ENCODE results near the gene ZP1. TPM values are rescaled to one million over a fixed set of nuclear protein-coding genes. Genes with fewer than 3 reads are reported as not detected.

ZP1 gene
- total and polyA plus RNA-seq, 10 of the 15 experiments (the other 5 are each of a cell fraction or from before 2014, with no cell fraction given): not detected

DNA sequence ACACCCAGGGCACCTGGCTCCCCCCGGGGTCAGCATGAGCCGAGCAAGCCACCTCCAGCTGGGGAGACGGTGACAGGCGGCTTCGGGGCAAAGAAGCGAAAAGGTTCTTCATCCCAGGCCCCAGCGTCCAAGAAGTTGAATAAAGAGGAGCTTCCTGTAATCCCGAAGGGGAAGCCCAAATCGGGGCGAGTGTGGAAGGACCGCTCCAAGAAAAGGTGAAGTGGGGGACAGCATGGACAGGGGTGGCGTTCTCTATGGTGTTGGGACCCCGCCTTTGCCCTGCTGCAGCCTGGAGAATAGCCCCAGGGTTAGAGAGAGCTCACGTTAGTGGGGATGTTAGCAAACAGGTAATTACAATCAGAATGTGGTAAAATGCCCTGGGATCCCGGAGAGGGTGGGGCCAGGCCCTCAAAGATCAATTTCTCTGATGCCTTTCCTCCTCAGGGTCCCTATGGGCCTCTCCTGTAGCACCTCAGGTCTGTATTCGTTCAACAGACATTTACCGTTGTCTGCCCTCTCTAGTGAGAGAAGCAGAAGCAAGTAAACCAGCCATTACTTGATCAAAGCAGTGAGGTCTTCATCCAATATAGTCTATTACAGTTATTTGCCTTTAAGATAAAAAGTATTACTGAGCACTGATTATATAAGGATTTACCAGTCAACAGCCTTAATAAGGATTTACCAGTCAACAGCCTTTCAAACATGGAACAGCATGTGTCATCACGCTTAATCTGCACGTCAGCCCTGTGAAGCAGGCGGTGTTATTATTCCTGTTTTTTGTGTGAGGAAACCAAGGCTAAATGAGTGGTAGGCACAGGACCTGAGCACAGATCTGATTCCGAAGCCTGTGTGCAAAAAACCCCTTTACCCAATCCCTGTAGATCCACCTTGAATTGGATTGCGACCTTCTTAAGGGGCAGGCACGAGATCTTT lies 24.4 kb upstream of the ZP1 start:
- in situ Hi-C loops (cut with MboI): no loop called here
- Histone ChIP-seq H3K9ac (ENCODE audit: control insufficient read depth, insufficient read depth, low read length) (peak overlapping the region; percentile 86), H2AFZ (ENCODE audit: control insufficient read depth, low read depth, low read length) (no peak overlapping the region), H3K27me3 (replicated peaks in 1 of 2; ENCODE audit: control insufficient read depth in 2 of 2, insufficient read depth in 2 of 2, low read length in 1 of 2) (no peaks in the 10 kb centered on the region), H3K27ac (ENCODE audit: control insufficient read depth, insufficient read depth) (peak overlapping the region; percentile 72), H4K20me1 (ENCODE audit: control insufficient read depth, insufficient read depth) (no peaks in the 10 kb centered on the region), H3K4me1 (ENCODE audit: control insufficient read depth, insufficient read depth, low read length) (peaks cover 4% of the 10 kb centered on the region), H3K4me2 (ENCODE audit: control insufficient read depth, insufficient read depth) (peak overlapping the region; percentile 92), H3K4me3 (peak overlapping the region; percentile 92), H3K9me3 (replicated peaks; ENCODE audit: control insufficient read depth, insufficient read depth, low read length) (no peaks in the 10 kb centered on the region), H3K79me2 (ENCODE audit: control insufficient read depth, insufficient read depth, low read length) (peaks cover 48% of the 10 kb centered on the region), H3K36me3 (ENCODE audit: control insufficient read depth in 2 of 2, insufficient read depth in 2 of 2, low read length in 1 of 2) (peaks cover 0 to 4% of the 10 kb centered on the region in 2 experiments; a peak in 3 of 4 replicates)
- intact Hi-C loops (cut with micrococcal nuclease; ENCODE audit: unreplicated experiment): loop anchor here (10.0 kb wide), 1 partner anchor 112 kb away; the partner anchor contains the start of gene SLC15A3
- WGBS (ENCODE audit: insufficient coverage, insufficient replicate concordance, low lambda C conversion rate, missing lambda C conversion rate): 13% methylated on average over 23 of the region's 23 CpGs
- DNase-seq (ENCODE audit: low read depth, low spot score) (no peak), ATAC-seq (peak; percentile 28), FAIRE-seq (no peak)
- RAD21 ChIA-PET (ENCODE audit: unreplicated experiment): interaction anchor here (0.6 to 2.0 kb wide), 3 partner anchors 11 to 81 kb away, joined by 3 to 9 read pairs (median 4); no protein-coding TSS in a partner anchor
- CTCF ChIA-PET: interaction anchor here (0.6 to 2.0 kb wide), 9 partner anchors 12 to 493 kb away, joined by 3 to 13 read pairs (median 4); no protein-coding TSS in a partner anchor
- SMC1A ChIA-PET (ENCODE audit: uncharacterized antibody, unreplicated experiment): interaction anchor here (1.0 to 2.0 kb wide), 6 partner anchors 12 to 102 kb away, joined by 3 to 6 read pairs (median 3); partner anchors contain the start of gene MS4A15
- no TSS peak for BruUV-seq (replicated peaks)
- POLR2A ChIA-PET: interaction anchor here (0.5 to 1.1 kb wide), 2 partner anchors 63 to 404 kb away, joined by 4 read pairs; no protein-coding TSS in a partner anchor
- TF ChIP-seq NRF1 (conservative IDR thresholded peaks at IDR 0.05; ENCODE audit: low read depth, low read length) (no peak), NFXL1 (IDR thresholded peaks at IDR 0.05; ENCODE audit: borderline replicate concordance) (no peak), TCF3 (IDR thresholded peaks at IDR 0.05; ENCODE audit: borderline replicate concordance, insufficient read depth, low read depth, low read length) (no peak), SIN3A (IDR thresholded peaks at IDR 0.05; ENCODE audit: low read depth, low read length) (no peak), POLR2AphosphoS2 (IDR thresholded peaks at IDR 0.05; ENCODE audit: low read depth, low read length) (no peak), SUZ12 (IDR thresholded peaks at IDR 0.05; ENCODE audit: unreplicated experiment) (no peak), SMAD5 (IDR thresholded peaks at IDR 0.05; ENCODE audit: low read depth) (no peak), SMARCA5 (IDR thresholded peaks at IDR 0.05) (no peak), TBL1XR1 (IDR thresholded peaks at IDR 0.05; ENCODE audit: low read depth, low read length) (no peak)
- TF ChIP-seq, protein P1, sequence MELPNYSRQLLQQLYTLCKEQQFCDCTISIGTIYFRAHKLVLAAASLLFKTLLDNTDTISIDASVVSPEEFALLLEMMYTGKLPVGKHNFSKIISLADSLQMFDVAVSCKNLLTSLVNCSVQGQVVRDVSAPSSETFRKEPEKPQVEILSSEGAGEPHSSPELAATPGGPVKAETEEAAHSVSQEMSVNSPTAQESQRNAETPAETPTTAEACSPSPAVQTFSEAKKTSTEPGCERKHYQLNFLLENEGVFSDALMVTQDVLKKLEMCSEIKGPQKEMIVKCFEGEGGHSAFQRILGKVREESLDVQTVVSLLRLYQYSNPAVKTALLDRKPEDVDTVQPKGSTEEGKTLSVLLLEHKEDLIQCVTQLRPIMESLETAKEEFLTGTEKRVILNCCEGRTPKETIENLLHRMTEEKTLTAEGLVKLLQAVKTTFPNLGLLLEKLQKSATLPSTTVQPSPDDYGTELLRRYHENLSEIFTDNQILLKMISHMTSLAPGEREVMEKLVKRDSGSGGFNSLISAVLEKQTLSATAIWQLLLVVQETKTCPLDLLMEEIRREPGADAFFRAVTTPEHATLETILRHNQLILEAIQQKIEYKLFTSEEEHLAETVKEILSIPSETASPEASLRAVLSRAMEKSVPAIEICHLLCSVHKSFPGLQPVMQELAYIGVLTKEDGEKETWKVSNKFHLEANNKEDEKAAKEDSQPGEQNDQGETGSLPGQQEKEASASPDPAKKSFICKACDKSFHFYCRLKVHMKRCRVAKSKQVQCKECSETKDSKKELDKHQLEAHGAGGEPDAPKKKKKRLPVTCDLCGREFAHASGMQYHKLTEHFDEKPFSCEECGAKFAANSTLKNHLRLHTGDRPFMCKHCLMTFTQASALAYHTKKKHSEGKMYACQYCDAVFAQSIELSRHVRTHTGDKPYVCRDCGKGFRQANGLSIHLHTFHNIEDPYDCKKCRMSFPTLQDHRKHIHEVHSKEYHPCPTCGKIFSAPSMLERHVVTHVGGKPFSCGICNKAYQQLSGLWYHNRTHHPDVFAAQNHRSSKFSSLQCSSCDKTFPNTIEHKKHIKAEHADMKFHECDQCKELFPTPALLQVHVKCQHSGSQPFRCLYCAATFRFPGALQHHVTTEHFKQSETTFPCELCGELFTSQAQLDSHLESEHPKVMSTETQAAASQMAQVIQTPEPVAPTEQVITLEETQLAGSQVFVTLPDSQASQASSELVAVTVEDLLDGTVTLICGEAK (IDR thresholded peaks at IDR 0.05; ENCODE audit: borderline replicate concordance): no peak
- TF ChIP-seq, protein P2, sequence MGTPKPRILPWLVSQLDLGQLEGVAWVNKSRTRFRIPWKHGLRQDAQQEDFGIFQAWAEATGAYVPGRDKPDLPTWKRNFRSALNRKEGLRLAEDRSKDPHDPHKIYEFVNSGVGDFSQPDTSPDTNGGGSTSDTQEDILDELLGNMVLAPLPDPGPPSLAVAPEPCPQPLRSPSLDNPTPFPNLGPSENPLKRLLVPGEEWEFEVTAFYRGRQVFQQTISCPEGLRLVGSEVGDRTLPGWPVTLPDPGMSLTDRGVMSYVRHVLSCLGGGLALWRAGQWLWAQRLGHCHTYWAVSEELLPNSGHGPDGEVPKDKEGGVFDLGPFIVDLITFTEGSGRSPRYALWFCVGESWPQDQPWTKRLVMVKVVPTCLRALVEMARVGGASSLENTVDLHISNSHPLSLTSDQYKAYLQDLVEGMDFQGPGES (IDR thresholded peaks at IDR 0.05): no peak
- TF ChIP-seq, protein P3, sequence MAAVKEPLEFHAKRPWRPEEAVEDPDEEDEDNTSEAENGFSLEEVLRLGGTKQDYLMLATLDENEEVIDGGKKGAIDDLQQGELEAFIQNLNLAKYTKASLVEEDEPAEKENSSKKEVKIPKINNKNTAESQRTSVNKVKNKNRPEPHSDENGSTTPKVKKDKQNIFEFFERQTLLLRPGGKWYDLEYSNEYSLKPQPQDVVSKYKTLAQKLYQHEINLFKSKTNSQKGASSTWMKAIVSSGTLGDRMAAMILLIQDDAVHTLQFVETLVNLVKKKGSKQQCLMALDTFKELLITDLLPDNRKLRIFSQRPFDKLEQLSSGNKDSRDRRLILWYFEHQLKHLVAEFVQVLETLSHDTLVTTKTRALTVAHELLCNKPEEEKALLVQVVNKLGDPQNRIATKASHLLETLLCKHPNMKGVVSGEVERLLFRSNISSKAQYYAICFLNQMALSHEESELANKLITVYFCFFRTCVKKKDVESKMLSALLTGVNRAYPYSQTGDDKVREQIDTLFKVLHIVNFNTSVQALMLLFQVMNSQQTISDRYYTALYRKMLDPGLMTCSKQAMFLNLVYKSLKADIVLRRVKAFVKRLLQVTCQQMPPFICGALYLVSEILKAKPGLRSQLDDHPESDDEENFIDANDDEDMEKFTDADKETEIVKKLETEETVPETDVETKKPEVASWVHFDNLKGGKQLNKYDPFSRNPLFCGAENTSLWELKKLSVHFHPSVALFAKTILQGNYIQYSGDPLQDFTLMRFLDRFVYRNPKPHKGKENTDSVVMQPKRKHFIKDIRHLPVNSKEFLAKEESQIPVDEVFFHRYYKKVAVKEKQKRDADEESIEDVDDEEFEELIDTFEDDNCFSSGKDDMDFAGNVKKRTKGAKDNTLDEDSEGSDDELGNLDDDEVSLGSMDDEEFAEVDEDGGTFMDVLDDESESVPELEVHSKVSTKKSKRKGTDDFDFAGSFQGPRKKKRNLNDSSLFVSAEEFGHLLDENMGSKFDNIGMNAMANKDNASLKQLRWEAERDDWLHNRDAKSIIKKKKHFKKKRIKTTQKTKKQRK (IDR thresholded peaks at IDR 0.05; ENCODE audit: low read depth, low read length): no peak
